ENCODE measurements around the gene REEP1.

The REEP1 gene

DNA sequence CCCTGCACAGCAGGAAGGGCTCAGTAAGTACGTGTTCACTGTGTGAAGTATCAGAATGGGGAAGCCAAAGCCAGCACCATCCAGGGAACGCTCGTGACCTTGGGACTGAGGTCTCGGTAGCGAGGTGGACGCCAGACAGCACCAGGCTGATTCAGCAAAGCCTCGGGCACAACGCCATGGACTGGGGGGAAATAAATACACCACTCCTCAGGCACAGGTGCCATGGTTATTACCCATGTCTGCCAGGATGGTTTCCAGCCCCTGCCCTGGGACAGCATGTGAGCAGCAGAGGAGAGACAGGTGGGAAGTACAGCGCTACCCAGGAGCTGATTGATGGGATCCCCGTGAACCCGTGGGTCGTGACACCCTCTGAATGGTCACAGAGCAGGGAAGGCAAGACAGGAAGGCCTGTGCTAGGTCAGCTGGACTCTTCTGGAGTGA lies 53.0 kb downstream of the REEP1 start:
- DNase-seq (ENCODE audit: low read depth, low spot score), result no peak

- no peak for DNase-seq (ENCODE audit: low read depth, low spot score)
These were observed 53.9 kb downstream of the REEP1 start for GRCh38 chr2:86283411-86284030.

- DNase-seq (ENCODE audit: low read depth, low spot score), result no peak
These were observed 56.2 kb downstream of the REEP1 start for GRCh38 chr2:86281066-86281700.

DNA sequence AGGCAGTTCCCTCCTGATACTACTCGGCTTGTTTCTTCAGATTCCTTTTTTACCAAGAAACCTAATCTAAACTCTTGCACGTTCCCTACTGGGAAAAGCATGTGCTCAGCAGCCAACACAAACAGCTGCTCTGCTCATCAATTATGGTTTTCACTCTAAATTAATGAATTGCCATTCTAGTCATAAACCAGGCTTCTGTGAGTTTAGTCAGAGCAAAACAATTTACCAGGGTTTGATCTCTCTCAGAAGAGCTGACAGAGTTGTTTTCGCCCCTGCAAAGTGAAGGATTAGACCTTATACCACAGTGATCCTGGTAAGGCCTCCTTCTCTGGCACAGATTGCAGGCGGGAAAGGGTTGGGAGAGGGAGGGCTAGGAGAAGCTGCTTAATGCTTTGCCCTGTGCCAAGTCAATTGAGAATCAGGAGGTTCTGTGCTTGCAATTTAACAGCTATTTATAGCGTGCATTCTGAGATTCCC lies 57.2 kb downstream of the REEP1 start:
- no peak for DNase-seq (ENCODE audit: low read depth, low spot score)

DNA sequence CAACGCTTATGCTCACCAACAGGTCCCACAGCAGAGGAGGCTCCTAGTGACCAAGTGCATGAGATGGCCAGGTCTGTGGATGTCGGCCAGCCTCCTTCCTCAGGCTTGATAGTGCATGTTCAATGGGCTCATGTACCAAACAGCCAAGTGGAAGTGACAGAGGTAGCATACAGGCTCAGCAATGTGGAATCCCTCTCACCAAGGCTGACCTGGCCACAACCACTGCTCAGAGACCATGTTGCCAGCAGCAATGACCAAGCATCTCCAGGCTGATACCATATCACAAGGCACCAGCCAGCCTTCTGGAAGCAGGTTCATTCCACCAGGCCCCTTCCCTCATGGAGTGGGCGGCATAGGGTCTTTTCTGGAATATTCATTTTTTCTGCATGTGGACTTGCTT lies 61.5 kb downstream of the REEP1 start:
- no peak for DNase-seq (ENCODE audit: low read depth, low spot score)

GRCh38 chr2:86275384-86275799 lies 62.0 kb downstream of the REEP1 start:
- no peak for DNase-seq (ENCODE audit: low read depth, low spot score)

GRCh38 chr2:86274918-86275275 lies 62.5 kb downstream of the REEP1 start:
- DNase-seq (ENCODE audit: low read depth, low spot score), result no peak

- DNase-seq (ENCODE audit: low read depth, low spot score), result no peak
These were observed 63.0 kb downstream of the REEP1 start for GRCh38 chr2:86274265-86274917.

DNA sequence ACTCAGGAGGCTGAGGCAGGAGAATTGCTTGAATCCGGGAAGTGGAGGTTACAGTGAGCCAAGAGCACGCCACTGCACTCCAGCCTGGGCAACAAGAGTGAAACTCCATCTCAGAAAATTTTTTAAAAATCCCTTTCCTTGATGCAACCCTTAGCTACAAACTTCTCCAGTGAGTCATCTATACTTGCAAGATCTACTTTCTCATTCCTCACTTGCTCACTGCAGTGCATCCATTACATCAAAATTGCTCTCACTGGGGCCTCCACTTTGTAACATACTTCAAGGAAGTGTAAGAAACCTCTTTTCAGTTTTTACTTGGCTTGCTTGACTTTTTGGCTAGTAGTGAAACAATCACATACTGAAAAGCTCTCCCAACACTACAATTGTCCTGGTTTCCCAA lies 65.3 kb downstream of the REEP1 start:
- no peak for DNase-seq (ENCODE audit: low read depth, low spot score)

GRCh38 chr2:86271248-86271647 lies 66.2 kb downstream of the REEP1 start:
- no peak for DNase-seq (ENCODE audit: low read depth, low spot score)

DNA sequence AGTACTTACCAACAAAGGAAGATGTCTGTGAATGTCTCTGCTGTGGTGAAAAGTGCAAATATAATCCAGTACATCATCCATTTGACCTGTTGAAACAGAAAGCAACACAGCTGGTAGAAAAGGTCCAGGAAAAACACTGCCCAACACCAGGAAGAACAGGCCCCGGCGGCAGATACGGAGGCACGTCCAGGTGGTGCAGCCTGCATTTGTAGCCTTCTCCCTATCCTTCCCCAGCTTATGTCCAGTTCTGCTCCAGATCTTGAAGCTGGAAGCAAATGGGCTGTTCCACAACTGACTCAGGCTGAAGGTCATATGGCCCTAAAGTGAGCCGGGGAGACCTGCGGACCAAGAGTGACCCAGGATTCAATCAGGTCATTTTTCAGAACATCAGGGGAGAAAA lies 73.5 kb downstream of the REEP1 start:
- DNase-seq (ENCODE audit: low read depth, low spot score), result no peak

DNA sequence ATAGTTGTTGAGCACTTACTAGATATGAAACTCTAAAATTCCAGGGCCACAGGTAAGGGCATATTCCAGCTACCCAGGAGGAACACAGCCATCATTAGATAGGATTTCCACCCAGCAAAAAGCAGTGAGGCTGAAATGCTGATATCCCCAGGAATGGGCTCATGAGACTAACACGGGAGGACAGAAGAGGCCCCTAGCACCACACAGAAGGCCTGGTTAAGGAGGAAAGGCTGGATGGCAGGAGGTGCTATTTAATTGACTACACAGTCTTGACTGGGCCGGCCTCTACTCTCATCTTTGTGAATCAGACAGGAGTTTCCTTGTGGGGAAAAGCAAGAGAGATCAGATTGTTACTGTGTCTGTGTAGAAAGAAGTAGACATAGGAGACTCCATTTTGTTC lies 76.4 kb downstream of the REEP1 start:
- DNase-seq (ENCODE audit: low read depth, low spot score), result no peak

DNA sequence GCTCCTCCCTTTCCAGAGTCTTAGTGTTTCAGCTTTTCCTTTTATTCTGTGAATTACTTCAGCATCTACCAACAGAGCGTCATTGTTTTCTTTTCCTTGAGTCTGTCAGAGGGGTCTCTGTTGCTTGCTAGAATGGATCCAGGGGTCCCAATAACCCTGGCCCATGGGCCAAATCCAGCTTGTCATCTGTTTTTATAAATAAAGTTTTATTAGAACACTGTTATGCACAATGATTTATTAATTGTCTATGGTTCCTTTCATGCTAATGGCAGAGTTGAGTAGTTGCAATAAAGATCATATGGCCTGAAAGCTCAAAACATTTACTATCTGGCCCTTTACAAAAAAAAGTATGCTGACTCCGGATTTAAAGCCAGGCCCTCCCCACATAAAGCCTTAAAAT lies 79.3 kb downstream of the REEP1 start:
- no peak for DNase-seq (ENCODE audit: low read depth, low spot score)

GRCh38 chr2:86256982-86257381 lies 80.4 kb downstream of the REEP1 start:
- no peak for DNase-seq (ENCODE audit: low read depth, low spot score)

- DNase-seq (ENCODE audit: low read depth, low spot score), result no peak
These were observed 81.1 kb downstream of the REEP1 start for GRCh38 chr2:86256300-86256699.

- peak; percentile 51 for DNase-seq (ENCODE audit: low read depth, low spot score)
These were observed 82.6 kb downstream of the REEP1 start for GRCh38 chr2:86254576-86255538.

GRCh38 chr2:86253424-86253823 lies 84.0 kb downstream of the REEP1 start:
- DNase-seq (ENCODE audit: low read depth, low spot score), result no peak

DNA sequence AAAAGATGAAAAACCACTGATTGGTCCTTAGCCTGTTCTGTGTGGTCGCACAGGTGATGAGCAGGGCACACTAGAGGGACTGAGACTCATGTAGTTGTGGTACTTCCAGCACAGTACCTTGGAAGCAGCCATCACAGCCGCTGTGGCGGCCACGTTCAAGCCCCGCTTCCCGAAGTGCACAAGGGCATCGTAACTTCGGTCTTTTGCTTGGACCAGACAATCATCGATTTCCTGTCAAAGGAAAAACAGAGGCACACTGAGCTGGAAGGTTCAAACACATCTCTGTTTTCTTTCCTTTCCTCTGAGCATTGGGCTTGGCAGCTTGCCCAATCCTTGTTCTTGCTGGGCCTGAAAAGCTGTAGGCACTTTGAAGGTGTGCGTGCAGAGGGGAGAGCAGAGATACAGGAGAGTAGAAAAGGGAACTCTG lies 85.6 kb downstream of the REEP1 start:
- DNase-seq (ENCODE audit: low read depth, low spot score), result no peak

DNA sequence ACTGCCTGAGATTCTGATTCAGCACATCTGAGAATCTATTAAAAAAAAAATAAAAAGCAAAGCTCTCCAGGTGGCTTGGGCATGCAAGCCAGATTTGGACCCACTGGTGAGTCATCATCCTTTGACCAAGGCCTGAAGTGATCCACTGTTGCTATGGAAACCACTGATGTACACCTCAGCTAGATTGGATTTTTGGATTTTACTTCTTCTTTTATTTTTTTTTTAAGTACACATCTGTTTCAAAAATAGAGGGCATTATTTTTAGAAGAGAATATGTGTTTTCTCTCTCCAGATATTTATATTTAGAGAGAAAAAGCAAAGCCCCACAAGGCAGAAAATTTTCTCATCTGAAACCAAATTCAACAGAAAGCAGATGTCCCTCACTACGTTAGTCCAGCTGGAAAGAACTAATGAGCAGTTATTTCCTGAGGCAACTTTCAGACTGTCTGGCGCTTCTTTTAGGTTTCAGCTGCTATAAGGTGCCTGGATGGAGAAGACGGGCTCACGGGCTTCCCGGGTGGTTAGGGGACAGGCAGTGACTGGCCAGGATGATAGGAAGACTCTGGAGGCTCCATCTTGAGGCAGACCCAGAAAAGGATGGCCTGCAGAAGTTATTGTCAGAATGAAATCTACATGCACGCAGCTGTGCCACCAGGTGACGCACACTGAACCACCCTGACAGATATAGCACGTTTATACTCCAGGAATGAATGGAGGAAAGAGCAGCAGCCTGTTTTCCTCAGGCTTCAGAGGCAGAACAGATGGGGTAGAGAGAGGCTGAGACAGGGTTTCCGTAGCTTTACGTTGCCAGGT lies 87.6 kb downstream of the REEP1 start:
- DNase-seq (ENCODE audit: low read depth, low spot score), result no peak

- no peak for DNase-seq (ENCODE audit: low read depth, low spot score)
These were observed 88.2 kb downstream of the REEP1 start for GRCh38 chr2:86249176-86249575.

DNA sequence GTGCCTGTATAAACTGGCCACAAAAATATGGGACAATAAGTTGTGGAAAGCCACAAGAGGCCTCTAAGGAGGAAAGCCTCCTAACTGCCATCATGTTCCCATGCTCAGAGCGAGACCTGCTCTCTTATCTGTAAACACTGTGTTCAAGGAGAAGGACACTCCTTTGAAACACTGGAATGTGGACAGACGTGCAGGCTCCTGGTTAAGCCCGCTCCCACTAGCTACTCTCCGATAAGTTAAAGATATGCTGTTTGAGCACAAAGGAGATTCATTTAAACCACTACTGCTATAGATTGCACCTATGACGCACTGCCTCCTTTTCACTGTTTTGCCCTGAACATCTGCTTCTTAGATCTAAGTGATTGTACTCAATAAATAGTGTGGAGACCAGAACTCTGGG lies 92.2 kb downstream of the REEP1 start:
- DNase-seq (ENCODE audit: low read depth, low spot score), result peak; percentile 22

All from ELF-1 (cell line).